GM18507 (cell line): ENCODE data around the gene GAPVD1.

Experiments used
- DNase-seq: peaks from one replicate; pipeline ENCODE4 v3.0.0; 2011; ENCODE audit warnings: low read depth; ENCODE audit not compliant: insufficient read length; ENCODE audit errors: extremely low spot score
- FAIRE-seq: peaks from 2 replicates; lab custom pipeline; 2011; peaks lifted over from hg19 to GRCh38; lab: Jason Lieb, UNC

The GAPVD1 gene

DNA sequence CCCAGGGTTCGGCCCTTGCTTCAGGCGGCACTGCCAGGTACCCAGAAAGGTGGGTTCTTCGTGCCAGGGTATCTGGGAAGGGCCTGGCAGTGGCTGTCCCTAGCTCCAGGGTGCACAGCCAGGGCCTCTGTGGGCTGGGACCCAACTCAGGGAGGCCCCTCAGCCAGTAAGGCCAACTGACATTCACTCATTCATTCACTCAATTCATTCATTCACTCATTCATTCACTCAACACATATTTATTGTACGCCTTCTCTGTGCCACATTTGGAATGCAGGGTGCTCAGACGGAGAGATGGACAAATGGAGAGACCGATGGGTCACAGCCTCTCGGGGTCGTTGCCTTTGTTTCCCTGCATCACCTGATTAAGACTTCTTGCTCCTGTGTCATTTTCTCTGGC lies 154.9 kb downstream of the GAPVD1 start:
- DNase-seq (no peak), FAIRE-seq (no peak)
